ENCODE measurements around the gene RABEP2.
A peak's percentile ranks its signal among the peaks of the same experiment; 100 is the strongest.

RABEP2 gene

GRCh38 chr16:28879841-28880588 lies 45.0 kb downstream of the RABEP2 start:
- Histone ChIP-seq H3K79me2 (ENCODE audit: insufficient read depth, low read length) (no peaks in the 10 kb centered on the region), H3K4me3 (ENCODE audit: low read depth, low read length, poor library complexity, severe bottlenecking) (peak overlapping the region; percentile 65), H3K4me1 (ENCODE audit: insufficient read depth, low read length, severe bottlenecking) (peaks cover 18% of the 10 kb centered on the region), H3K36me3 (ENCODE audit: insufficient read depth, low read length) (no peaks in the 10 kb centered on the region), H3F3A (ENCODE audit: insufficient read depth, low read length) (no peaks in the 10 kb centered on the region), H3K4me2 (ENCODE audit: low read length) (peak overlapping the region; percentile 74), H3K27ac (ENCODE audit: low read depth, low read length, poor library complexity, severe bottlenecking) (no peak overlapping the region), H3K9me2 (ENCODE audit: low read depth, low read length) (no peaks in the 10 kb centered on the region), H4K20me1 (ENCODE audit: insufficient read depth, low read length) (no peaks in the 10 kb centered on the region), H3K9ac (ENCODE audit: low read length) (peak overlapping the region; percentile 74), H3K27me3 (ENCODE audit: insufficient read depth, low read length) (no peaks in the 10 kb centered on the region), H3K9me3 (ENCODE audit: low read length) (no peaks in the 10 kb centered on the region), H2AFZ (ENCODE audit: low read length) (no peak overlapping the region)
- TF ChIP-seq CTCF (IDR thresholded peaks at IDR 0.05; ENCODE audit: low read length) (no peak), EZH2 (IDR thresholded peaks at IDR 0.05; ENCODE audit: borderline replicate concordance, low read length) (no peak)

GRCh38 chr16:28879261-28879840 lies 45.7 kb downstream of the RABEP2 start:
- TF ChIP-seq CTCF (IDR thresholded peaks at IDR 0.05; ENCODE audit: low read length) (no peak), EZH2 (IDR thresholded peaks at IDR 0.05; ENCODE audit: borderline replicate concordance, low read length) (no peak)
- Histone ChIP-seq H3K4me1 (ENCODE audit: insufficient read depth, low read length, severe bottlenecking) (peaks cover 18% of the 10 kb centered on the region), H3K4me2 (ENCODE audit: low read length) (peak overlapping the region; percentile 74), H2AFZ (ENCODE audit: low read length) (no peak overlapping the region), H4K20me1 (ENCODE audit: insufficient read depth, low read length) (no peaks in the 10 kb centered on the region), H3K27ac (ENCODE audit: low read depth, low read length, poor library complexity, severe bottlenecking) (no peak overlapping the region), H3K9ac (ENCODE audit: low read length) (peak overlapping the region; percentile 74), H3K4me3 (ENCODE audit: low read depth, low read length, poor library complexity, severe bottlenecking) (peak overlapping the region; percentile 65), H3K36me3 (ENCODE audit: insufficient read depth, low read length) (peaks cover 3% of the 10 kb centered on the region; the same call in 1 of the 2 replicates), H3F3A (ENCODE audit: insufficient read depth, low read length) (no peaks in the 10 kb centered on the region), H3K27me3 (ENCODE audit: insufficient read depth, low read length) (no peaks in the 10 kb centered on the region), H3K79me2 (ENCODE audit: insufficient read depth, low read length) (no peaks in the 10 kb centered on the region), H3K9me2 (ENCODE audit: low read depth, low read length) (no peaks in the 10 kb centered on the region), H3K9me3 (ENCODE audit: low read length) (no peaks in the 10 kb centered on the region)

GRCh38 chr16:28878083-28878926 lies 46.7 kb downstream of the RABEP2 start, which contains the start of gene ATP2A1:
Gene ATP2A1 (plus strand): TSS chr16:28878488. CDS start chr16:28878672, 184 bp downstream.
- Histone ChIP-seq H3K79me2 (ENCODE audit: insufficient read depth, low read length) (no peaks in the 10 kb centered on the region), H2AFZ (ENCODE audit: low read length) (no peak within 1 kb of the TSS), H3K4me3 (ENCODE audit: low read depth, low read length, poor library complexity, severe bottlenecking) (peak within 1 kb of the TSS; percentile 65), H3K9ac (ENCODE audit: low read length) (peak within 1 kb of the TSS; percentile 74), H3K27me3 (ENCODE audit: insufficient read depth, low read length) (no peaks in the 10 kb centered on the region), H3K36me3 (ENCODE audit: insufficient read depth, low read length) (peaks cover 9% of the 10 kb centered on the region; the same call in 1 of the 2 replicates), H3K27ac (ENCODE audit: low read depth, low read length, poor library complexity, severe bottlenecking) (no peak within 1 kb of the TSS), H4K20me1 (ENCODE audit: insufficient read depth, low read length) (no peaks in the 10 kb centered on the region), H3K9me2 (ENCODE audit: low read depth, low read length) (no peaks in the 10 kb centered on the region), H3K4me2 (ENCODE audit: low read length) (peak within 1 kb of the TSS; percentile 74), H3K9me3 (ENCODE audit: low read length) (no peaks in the 10 kb centered on the region), H3K4me1 (ENCODE audit: insufficient read depth, low read length, severe bottlenecking) (peaks cover 18% of the 10 kb centered on the region), H3F3A (ENCODE audit: insufficient read depth, low read length) (no peaks in the 10 kb centered on the region)
- no peak for TF ChIP-seq CTCF (IDR thresholded peaks at IDR 0.05; ENCODE audit: low read length)

Data from OCI-LY1 (cell line).